GM19438 (cell line): ENCODE measurements around the gene LRRC46.

Source experiments
- ATAC-seq: cut with Tn5 transposase; IDR thresholded peaks from one replicate; pipeline ENCODE4 v1.9.1; 2021; ENCODE audit warnings: low read depth; ENCODE audit not compliant: unreplicated experiment

LRRC46 gene

DNA sequence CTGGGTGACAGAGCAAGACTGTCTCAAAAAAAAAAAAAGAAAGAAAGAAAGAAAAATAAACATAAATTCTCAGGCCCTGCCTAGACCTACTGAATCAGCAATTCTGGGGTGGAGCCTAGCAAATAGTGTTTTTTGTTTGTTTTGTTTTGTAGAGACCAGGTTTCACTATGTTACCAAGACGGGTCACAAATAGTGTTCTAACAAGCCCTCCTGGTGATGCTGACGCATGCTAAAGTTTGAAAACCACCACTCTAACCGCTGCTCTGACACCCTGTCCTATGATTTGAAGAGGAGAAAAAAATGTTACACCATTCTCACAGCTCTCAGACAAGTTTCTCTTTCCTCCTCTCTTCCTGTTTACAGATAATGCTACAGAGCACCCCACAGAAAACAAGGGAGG, 1.6 kb upstream of the LRRC46 start:
- ATAC-seq: no peak

DNA sequence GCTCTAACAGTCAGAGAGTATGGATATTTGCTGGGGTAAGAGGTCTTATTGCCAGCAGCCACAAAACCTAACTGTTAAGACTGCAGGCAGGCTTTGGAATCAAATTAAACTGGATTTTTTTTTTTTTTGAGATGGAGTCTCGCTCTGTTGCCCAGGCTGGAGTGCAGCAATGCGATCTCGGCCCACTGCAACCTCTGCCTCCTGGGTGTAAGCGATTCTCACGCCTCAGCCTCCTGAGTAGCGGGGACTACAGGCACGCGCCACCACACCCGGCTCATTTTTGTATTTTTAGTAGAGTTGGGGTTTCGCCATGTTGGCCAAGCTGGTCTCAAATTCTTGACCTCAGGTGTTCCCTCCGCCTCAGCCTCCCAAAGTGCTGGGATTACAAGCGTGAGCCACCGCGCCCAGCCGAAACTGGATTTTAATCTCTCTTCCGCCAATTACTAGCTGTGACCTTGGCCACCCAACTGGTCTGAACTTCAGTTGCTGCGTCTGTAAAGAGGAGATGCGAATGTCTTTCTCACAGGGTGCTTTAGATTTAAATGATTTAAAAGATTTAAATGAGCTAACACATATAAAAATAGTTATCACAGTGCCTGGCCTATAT, 971 bp upstream of the LRRC46 start:
- no peak for ATAC-seq

DNA sequence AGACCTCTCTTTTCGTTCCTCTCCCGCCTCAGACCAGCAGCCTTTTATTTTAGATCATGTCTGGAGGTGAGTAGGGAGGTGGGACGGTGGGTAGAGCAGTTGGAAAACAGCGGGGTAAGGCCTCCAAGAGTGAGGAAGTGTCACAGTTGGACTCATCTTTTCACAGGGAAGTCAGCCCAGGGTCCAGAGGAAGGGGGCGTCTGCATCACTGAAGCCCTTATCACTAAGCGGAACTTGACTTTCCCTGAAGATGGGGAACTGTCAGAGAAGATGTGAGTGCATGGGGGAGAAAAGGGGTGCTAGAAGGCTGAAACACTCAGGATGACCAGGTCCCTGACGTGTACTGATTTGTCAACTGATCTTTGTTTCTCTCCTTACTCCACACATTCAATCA, 461 bp downstream of the LRRC46 start:
- no peak for ATAC-seq

DNA sequence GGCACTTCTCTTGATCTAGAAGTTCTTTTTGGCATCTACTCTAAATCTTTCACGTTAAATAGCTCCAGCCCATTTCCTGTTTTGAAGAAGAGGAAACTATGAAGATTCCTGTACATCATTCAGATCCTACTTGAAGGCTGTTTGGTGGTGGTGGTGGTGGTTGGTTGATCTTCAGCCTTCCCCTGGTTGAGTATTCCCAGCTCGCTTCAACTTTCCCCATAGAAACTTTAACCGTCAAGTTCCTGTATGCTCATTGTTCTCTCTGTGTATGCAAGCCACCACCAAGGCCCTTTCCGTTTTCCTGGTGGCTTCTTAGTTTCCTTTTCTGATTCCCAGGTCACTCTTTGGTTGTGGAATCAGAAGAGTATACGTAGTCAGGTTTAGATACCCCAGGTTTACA, 3.3 kb downstream of the LRRC46 start:
- ATAC-seq: no peak

DNA sequence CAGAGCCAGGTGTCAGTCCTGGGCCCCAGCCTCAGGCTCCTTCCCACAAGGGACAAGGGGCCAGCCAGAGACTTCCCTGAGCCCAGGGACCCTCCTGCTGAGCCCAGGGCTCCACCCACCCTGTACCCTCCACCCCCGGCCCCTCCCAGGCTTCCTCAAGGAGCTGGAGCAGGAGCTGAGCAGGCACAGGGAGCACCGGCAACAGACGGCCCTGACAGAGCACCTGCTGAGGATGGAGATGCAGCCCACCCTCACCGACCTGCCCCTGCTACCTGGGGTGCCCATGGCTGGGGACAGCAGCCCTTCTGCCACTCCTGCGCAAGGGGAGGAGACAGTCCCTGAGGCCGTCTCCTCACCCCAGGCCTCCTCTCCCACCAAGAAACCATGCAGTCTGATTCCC, 5.1 kb downstream of the LRRC46 start:
- no peak for ATAC-seq

DNA sequence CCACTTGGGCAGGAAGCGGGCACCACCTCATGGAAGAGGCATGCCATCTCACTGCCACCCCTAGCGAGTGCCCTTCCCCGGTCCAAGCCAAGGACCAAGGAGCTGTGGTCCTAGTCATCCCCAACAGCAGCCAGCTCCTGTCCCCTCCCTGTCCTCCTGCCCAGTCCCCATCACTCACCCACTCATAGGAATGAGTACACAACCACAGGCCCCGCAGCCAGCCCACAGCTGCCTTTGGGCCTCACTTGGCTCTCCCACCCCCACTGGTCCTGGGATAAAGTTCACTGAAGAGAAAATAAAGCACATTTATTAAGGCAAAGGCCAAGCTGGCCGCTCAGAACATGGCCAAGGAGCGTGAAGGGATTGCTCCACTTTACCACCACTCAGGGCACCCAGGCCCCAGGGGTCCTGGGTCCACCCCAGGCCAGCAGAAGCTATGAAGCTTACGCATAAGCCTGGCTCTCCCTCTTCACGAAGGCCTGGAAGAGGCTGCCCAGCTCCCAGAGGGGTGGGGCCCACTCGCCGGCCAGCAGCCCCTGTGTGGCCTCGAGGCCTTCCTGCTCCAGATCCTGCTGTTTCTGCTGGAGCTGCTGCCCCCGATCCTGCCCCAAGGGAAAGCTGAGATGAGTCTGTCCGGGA, 6.0 kb downstream of the LRRC46 start:
- no peak for ATAC-seq

DNA sequence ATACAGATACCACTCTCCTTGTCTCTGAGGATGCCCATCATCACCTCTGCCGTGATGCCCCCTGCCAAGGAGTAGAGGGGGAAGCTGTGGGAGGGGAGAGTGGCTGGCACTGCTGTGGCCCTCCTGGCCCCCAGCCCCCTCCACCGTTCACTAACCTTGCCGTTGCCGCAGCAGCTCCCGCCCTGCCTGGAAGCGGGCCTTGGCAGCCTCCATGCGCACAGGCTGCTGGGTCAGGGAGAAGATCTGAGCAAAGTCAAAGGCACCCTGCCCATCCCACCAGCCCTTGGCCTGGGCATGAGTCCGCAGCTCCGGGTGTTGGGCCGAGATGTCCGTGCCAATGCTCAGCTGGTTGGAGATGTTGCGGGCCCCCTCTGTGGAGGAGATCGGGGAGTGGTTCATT, 7.2 kb downstream of the LRRC46 start:
- ATAC-seq: no peak

DNA sequence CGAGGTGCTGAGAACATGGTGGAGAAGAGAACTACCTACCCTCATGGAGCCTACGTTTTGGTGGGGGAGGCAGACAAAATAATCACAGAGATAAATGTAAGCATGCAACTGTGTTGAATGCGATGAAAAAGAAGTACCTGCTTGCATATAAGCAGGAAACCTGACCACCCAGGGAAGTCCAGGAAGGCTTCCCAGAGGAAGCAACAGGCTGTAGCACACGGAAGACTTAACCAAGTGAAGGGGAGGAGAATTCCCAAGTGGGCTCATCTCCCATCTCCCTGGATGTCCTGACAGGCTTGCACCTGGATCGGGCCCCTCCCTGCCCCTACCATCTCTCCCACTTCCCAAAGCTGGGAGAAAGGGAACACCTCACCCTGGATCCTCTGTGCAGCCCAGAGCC, 7.6 kb downstream of the LRRC46 start:
- no peak for ATAC-seq

DNA sequence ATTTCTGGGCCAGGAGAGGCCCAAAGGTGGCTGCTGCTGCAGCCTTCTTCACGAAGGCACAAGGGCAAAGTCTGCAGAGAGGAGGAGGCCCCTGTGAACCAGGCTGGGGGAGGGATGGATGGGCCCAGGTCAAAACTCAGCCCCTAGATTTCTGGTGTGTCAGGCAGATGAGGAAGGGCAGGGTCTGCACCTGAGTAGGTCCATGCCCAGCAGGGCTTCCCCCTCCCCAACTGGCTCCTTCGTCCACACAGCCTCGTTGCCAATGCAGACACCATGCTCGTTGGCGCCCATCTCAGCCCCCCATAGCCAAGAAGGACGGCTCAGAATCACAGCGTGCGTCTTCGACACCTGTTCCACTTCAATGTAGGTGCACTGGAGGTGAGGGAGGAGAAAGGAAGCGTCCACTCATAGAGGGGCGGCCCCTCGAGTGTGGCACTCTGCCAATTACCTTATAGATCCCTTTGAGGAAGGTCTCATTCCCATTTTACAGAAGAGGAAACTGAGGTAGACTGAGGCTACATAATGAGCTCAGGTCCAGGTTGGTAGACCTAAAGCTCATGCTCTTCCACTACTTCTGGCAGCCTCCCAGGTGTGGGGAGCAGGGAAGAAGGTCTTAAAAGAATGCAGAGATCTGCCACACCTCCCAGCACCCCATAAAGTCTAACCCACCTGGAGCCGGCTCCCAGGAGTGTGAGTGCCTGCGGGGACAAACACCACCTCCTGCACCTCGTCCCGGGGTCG, 8.7 kb downstream of the LRRC46 start:
- no peak for ATAC-seq

DNA sequence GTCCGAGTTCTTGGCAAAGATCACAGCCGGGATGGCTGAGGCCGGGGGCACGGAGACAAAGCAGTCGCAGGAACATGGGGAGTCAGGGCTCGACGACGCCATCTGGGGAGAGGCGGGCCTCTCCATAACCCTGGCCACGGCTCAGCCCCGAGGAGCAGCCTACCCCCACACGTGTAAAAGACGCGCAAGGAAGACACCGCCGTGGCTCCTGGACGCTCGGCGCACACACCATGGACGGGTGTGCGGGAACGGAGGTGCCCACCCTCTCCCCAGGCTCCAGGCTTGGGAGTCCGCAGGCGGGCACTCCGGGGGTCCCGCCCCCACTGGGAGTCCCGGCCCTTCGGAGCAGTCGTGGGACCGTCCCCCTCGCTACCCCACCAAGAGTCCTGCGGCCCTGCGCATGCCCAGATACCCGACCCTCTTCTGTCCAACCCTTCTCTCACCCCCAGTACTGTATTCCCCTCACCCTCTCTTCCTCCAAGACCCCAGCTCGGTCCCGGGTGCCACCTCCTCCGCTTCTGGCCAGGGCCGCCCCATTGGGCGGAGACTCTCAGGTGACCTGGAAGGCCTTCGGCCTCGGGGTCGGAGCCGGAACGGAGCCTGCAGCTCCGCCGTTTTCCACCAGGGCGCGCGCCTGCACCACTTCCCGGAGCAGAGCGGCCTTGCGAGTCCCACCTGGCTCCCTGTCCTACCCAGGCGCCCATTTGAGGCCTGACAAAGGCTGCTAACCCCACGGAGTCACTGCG, 9.4 kb downstream of the LRRC46 start, which contains the start of gene SCRN2:
Gene SCRN2, minus strand, starts transcription at position 532 of the 746 bp plus-strand sequence. Its CDS starts 430 bp downstream, at position 102.
- peak; percentile 89 for ATAC-seq

DNA sequence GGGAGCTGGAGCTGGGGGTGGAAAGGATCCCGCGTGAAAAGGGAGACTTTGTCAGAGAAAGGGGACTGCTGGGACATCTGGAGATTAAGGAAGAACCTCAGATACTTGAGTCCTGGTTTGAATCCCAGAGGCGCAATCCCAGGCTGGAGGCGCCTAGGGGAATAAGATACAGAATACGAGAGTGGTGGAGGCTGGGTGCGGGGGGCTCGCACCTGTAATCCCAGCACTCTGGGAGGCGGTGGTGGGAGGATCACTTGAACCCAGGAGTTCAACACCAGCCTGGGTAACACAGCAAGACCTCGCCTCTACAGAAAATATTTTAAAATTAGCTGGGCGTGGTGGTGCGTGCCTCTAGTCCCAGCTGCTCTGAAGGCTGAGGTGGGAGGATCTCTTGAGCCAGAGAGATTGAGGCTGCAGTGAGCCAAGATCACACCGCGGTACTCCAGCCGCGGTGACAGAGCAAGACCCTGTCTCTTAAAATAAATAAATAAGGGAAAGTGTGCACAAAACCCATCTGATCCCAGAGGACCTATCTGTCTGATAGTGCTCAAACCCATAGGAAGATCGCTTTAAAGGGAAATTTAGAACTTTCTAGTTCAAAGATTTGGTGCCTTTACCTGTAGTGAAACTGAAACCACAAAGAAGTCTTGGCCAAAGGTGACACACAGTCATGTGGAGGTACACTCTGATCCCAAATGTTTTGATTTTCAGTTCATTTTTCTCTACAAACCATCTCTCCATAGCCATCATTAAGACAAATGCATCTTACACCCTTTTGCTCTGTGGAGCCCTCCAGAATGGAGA, 10.2 kb downstream of the LRRC46 start:
- ATAC-seq: no peak

DNA sequence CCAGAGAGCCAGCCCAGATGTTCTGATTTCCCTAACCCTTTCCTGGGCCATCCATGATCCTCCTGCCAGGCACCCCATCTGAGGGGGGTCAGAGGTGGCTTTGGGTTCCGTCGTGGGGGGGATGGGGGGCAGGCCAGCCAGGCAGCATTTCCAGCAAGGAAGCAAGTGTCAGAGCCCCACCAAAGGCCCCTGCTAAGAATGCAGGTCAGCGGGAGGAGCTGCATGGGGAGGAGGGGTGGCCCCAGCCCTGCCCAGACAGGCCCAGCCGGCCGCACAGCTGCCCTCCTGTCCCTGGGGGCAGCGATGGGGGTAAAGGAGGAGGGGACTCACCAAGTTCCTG, 11.9 kb downstream of the LRRC46 start:
- no peak for ATAC-seq

DNA sequence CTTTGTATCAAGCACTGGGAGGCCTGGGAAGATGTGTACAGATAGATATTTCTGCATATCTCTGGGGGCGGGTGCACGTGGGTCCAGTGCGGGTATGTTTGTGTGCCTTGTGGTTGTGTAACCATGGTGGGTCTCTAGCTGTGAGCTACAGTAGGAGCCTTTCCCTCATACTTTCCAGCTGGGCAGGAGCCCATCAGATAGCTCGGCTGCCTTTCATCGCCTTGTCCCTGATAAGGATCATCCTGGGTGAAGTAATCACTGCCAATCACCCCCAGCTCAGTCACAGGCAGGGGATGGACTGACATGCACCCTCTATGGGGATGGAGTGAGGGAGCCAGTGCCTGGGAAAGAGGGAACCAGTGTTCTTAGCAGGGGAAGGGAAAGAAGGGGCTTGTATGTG, 12.8 kb downstream of the LRRC46 start:
- no peak for ATAC-seq

DNA sequence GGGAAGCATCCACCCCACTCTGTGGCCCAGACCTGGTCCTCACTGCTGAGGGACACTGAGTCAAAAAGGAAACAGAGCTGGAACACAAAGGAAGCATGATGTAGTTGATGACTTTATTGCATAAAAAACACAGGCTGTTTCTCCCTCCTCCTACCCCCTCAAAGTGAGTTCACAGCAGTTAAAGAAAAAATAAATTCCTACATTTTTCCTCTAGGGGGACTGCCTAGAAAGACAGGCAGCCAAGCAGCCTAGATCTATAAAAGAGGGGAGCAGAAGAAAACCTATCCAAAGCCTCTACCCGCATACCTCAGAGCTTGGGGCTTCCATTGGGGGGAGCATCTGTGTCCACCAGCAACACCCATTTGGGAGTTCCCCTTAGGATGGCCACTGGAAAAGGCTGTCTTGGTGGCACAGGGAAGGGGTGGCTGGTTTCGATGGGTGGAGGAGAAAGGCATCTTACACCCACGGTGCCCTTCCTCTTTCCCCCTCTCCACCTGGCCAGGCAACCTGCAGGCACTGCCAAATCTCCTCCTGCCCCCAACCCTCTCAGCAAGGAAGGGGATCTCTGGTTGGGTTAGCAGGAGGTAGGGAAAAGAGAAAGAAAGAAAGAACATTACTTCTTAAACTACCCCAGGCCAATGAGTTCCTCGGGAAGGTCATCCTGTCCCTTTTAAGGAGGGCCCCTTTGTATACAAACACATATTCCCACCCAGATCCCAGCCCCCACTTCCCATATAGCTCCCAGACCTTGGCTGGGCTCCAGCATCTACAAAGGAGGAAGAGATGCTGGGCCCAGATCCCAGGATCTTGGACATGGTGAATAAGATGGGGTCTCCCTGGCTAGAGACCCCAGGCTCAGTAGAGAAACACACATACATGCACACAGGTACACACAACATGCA, 13.6 kb downstream of the LRRC46 start:
- ATAC-seq: no peak

DNA sequence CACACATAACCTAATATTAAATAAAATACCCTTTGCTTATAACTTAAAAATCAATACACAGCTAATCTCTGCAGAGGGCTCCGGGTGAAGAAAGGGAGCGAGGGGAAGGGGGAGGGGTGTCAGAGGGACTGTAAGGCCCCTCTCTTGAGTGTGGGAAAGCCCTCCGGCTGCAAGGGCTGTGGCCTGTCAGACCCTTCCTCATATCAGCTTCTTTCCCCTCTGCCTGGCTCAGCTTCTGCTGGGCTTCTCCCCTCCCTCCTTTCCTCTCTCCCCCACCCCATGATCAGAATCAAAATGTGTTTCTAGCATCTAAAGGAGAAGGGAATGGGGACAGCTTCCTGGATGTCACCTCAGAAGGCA, 14.2 kb downstream of the LRRC46 start:
- no peak for ATAC-seq

DNA sequence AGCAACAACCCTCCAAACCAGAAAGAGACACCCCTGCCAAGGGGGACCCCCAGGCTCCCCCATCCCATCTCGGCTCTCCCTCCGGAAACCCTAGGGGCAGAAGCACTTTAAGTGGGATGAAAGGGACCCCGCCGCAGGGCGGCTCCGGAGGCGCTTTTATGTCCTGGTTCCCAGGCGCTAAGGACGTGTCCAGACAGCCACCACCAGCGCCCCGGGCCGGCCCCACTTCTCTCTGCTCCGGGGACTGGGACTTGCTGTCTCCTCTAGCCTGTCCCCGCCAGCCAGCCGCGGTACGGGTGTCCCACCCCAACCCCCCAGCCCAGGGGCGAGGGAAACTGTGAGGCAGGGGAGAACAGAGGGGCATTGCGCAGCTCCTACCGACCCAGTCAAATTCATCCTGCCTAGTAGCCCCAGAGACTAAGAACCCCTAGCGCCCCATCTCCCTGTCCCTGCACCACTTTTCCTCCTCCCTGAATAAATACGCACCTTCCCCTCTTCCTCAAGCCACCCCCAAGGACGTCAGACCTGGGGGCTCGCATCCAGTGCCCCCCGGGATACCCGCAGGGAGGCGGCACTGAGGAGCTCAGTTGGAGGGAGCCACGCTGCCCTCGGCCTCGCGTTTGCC, 15.4 kb downstream of the LRRC46 start:
- ATAC-seq: no peak

DNA sequence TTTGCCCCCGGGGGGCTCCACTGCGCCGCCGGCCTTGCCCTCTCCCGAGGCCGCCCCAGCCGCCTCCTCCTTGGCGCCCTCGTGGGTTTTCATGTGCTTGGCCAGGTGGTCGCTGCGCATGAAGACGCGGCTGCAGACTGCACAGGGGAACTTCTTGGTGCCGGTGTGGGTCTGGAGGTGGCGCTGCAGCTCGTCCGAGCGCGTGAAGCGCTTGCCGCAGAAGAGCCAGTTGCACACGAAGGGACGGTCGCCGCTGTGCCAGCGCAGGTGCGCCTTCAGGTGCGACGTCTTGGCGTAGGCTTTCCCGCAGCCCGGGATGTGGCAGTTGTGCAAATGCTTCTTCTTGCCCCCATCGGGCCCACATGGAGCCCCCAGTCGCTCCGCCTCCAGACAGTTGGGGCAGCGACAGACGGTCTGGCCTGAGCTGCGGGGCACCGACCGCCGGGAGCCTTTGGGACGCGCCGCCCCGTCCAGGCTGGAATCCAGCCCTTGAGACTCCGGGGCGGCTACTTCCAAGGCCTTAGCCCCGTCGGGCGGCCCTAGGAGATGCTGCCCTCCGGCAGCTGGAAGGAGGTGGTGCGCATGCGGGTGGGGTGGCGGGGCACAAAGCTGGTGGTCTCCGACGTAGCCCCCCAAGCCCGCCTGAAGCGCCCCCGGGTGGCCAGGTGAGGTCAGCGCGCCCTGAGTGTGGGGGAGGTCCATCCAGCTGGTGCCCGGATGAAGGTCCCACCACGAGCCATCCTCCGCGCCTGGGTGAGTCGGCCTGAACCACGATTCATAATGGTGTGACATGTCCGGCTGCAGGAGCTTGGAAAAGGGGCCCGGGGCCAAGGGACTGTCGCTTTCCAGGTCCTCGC, 16.1 kb downstream of the LRRC46 start:
- no peak for ATAC-seq

DNA sequence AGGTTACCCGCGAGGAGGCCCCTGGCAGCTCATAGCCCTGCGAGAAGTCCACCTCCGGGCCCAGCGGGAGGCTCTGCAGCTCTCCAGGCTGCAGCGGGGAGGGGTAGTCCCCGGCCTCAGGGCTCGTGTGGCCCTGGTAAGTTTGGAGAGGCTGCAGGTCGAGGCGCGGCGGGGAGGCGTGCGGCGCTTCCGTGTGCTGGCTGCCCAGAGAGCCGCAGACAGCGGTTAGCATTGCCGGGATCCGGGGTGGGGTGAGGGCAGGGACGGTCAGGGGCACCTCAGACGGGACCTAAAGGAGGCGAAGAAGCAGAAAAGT, 16.7 kb downstream of the LRRC46 start:
- no peak for ATAC-seq

DNA sequence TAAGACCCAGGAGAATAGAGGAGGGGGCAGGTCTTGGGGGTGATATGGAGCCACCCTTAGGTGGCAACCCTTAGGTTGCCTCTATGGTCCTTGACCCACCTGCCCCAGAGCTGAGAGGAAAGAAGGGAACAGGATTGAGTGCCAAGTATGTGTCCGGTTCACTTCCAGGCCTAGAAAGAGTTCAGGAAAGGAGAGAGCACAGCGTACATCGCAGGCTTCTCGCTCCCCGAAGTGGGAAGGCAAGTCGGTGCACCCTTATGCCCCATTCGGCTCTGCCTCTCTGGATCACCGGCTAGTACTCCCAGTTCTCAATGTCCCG, 18.9 kb downstream of the LRRC46 start:
- no peak for ATAC-seq
